ENCODE measurements around the gene NSUN4. TPM values are rescaled to one million over a fixed set of nuclear protein-coding genes. Genes with fewer than 3 reads are reported as not detected.

The NSUN4 gene
- total and polyA plus RNA-seq, 9 of the 15 experiments (the other 6 are each of a cell fraction or from before 2014, with no cell fraction given), result 33.4 to 60.2 (median 46.3) TPM

DNA sequence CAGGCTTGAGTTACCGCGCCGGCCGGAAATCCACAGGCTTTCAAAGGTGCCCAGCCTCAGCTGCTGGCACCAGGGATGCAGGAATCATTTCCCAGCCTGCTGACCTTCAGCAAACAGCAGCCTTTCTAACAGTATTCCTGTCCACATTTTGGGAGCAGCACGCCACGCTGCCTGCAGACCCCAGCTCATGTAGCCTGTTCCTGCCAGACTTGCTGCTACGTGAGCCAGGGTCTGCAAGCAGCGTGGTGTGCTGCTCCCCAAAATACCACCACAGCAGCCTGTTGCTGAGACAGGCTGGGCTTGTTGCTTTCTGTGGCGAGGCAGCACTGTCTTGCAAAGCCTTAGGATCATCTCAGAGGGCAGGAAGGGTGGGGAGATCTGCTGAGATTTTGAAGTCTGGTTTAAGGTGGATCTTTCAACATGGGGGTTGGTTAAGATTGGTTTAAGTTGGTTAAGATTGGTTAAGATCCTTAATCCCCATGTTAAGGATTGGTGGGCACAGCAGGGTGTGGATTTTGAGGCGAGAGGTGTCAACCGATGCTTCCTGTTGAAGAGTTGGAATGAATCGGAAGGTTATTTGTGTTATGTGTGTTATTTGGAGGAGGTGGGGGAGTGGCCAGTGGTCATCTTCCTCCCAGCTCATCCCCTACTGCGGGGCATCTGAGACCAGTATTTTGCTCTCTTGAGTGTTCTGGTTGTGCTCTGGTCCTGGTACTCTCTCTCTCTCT lies 66.4 kb downstream of the NSUN4 start:
- ChIA-PET CTCF (ENCODE audit: low intra/inter-chr PET ratio) (interaction anchor here (0.5 to 2.4 kb wide), 8 partner anchors 13 to 767 kb away, joined by 3 to 22 read pairs (median 4); no protein-coding TSS in a partner anchor), POLR2A (interaction anchor here (0.6 to 1.3 kb wide), 7 partner anchors 10 to 1685 kb away, joined by 3 to 5 read pairs (median 3); no protein-coding TSS in a partner anchor)
- H3K27ac ChIP-seq (ENCODE audit: extremely low read depth, low read depth, low read length), result no peak overlapping the region

More for the DNA sequence above, 66.4 kb downstream of the NSUN4 start:
- Histone ChIP-seq H3K9me3 (replicated peaks; ENCODE audit: control insufficient read depth, insufficient read depth, low read depth, low read length) (no peaks in the 10 kb centered on the region), H4K20me1 (replicated peaks; ENCODE audit: control insufficient read depth, insufficient read depth, low read length) (no peaks in the 10 kb centered on the region), H3K9ac (ENCODE audit: insufficient read depth in 1 of 2, low read depth in 2 of 2, low read length in 2 of 2) (peak overlapping the region in 1 of 2 experiments; percentile 83; a peak in 2 of 4 replicates), H3K4me1 (replicated peaks in 1 of 2; ENCODE audit: control insufficient read depth in 2 of 2, insufficient read depth in 2 of 2, low read length in 2 of 2) (peaks cover 24 to 51% of the 10 kb centered on the region in 2 experiments; a peak in 4 of 5 replicates), H2AFZ (ENCODE audit: low read depth, low read length) (peak overlapping the region; percentile 74), H3K9me1 (ENCODE audit: control insufficient read depth, insufficient read depth, low read length) (peaks cover 5% of the 10 kb centered on the region), H3K36me3 (ENCODE audit: control insufficient read depth, insufficient read depth, low read length) (no peaks in the 10 kb centered on the region), H3K79me2 (ENCODE audit: control insufficient read depth, insufficient read depth, low read length) (no peaks in the 10 kb centered on the region), H3K27me3 (ENCODE audit: control insufficient read depth in 2 of 2, insufficient read depth in 2 of 2, low read length in 2 of 2) (no peaks in the 10 kb centered on the region), H3K4me3 (no peak overlapping the region), H3K4me2 (ENCODE audit: insufficient read depth, low read length) (peak overlapping the region; percentile 43; the same call in 1 of the 2 replicates)
- FAIRE-seq (peak; percentile 6), ATAC-seq (no peak), DNase-seq (ENCODE audit: extremely low read depth in 1 of 4, low spot score in 3 of 4) (no peak)
- intact Hi-C loops (cut with micrococcal nuclease) (loop anchor here (1.0 to 5.0 kb wide), 4 partner anchors 35 to 121 kb away; no protein-coding TSS in a partner anchor), in situ Hi-C loops (cut with MboI) (loop anchor here (5.0 kb wide), 1 partner anchor 130 kb away; a partner anchor contains a TSS)
- BruUV-seq (replicated peaks), result no TSS peak
- TF ChIP-seq PHF21A (IDR thresholded peaks at IDR 0.05; ENCODE audit: borderline replicate concordance, low read depth), result no peak
- no peak for TF ChIP-seq JUND (IDR thresholded peaks at IDR 0.05; ENCODE audit: borderline replicate concordance, low read depth, low read length)
- TF ChIP-seq JUND (tag; IDR thresholded peaks at IDR 0.05; ENCODE audit: borderline replicate concordance, low read depth, low read length), result peak; percentile 9; the same call in 1 of the 3 replicates
- 0 out of 2 replicates have a peak, but pooled peaks have one; percentile 27 for TF ChIP-seq FOXP4 (CRISPR knock-in tag; IDR thresholded peaks at IDR 0.05; ENCODE audit: borderline replicate concordance)
- TF ChIP-seq MECOM (CRISPR knock-in tag; IDR thresholded peaks at IDR 0.05), result peak; percentile 32; the same call in 1 of the 2 replicates
- TF ChIP-seq HSF4 (CRISPR knock-in tag; IDR thresholded peaks at IDR 0.05; ENCODE audit: borderline replicate concordance), result no peak
- TF ChIP-seq, protein P1, sequence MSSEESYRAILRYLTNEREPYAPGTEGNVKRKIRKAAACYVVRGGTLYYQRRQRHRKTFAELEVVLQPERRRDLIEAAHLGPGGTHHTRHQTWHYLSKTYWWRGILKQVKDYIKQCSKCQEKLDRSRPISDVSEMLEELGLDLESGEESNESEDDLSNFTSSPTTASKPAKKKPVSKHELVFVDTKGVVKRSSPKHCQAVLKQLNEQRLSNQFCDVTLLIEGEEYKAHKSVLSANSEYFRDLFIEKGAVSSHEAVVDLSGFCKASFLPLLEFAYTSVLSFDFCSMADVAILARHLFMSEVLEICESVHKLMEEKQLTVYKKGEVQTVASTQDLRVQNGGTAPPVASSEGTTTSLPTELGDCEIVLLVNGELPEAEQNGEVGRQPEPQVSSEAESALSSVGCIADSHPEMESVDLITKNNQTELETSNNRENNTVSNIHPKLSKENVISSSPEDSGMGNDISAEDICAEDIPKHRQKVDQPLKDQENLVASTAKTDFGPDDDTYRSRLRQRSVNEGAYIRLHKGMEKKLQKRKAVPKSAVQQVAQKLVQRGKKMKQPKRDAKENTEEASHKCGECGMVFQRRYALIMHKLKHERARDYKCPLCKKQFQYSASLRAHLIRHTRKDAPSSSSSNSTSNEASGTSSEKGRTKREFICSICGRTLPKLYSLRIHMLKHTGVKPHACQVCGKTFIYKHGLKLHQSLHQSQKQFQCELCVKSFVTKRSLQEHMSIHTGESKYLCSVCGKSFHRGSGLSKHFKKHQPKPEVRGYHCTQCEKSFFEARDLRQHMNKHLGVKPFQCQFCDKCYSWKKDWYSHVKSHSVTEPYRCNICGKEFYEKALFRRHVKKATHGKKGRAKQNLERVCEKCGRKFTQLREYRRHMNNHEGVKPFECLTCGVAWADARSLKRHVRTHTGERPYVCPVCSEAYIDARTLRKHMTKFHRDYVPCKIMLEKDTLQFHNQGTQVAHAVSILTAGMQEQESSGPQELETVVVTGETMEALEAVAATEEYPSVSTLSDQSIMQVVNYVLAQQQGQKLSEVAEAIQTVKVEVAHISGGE (CRISPR knock-in tag; IDR thresholded peaks at IDR 0.05), result peak in 1 of 3 experiments; percentile 38; a peak in 1 of 6 replicates
- TF ChIP-seq, protein P2, sequence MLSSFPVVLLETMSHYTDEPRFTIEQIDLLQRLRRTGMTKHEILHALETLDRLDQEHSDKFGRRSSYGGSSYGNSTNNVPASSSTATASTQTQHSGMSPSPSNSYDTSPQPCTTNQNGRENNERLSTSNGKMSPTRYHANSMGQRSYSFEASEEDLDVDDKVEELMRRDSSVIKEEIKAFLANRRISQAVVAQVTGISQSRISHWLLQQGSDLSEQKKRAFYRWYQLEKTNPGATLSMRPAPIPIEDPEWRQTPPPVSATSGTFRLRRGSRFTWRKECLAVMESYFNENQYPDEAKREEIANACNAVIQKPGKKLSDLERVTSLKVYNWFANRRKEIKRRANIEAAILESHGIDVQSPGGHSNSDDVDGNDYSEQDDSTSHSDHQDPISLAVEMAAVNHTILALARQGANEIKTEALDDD (IDR thresholded peaks at IDR 0.05), result peak; percentile 95
- WGBS (ENCODE audit: insufficient coverage, low coverage, missing lambda C conversion rate), result 69% methylated on average over 13 of the region's 13 CpGs
